Heart right ventricle (tissue), 16 donors: Measurements from ENCODE around the gene VGLL1. TPM values are rescaled to one million over a fixed set of nuclear protein-coding genes. Genes with fewer than 3 reads are reported as not detected.

Source experiments
- ATAC-seq, 8 donors: fragments of 200-7000 bp; cut with Tn5 transposase; one replicate each; pipeline ENCODE4 v1.9.1; 2020; ENCODE audit warnings: mild to moderate bottlenecking in 8 of 8, moderate library complexity in 8 of 8, moderate number of reproducible peaks in 1 of 8
- DNase-seq, 2 donors: peaks; one replicate each; pipeline ENCODE4 v3.0.0-alpha.2; 2020
- H3K27ac ChIP-seq, 10 donors: fragments of 200-600 bp; sonication (generic) in 2 of 10; one replicate each; pipeline versions ENCODE4 v1.5.0 to v1.8.0; 2020 to 2022; ENCODE audit warnings: mild to moderate bottlenecking in 3 of 10
- H3K27me3 ChIP-seq, 7 donors: fragments of 200-600 bp; one replicate each; pipeline ENCODE4 v1.8.0; 2021 to 2022; ENCODE audit warnings: mild to moderate bottlenecking in 2 of 7
- H3K36me3 ChIP-seq, 9 donors: fragments of 200-600 bp; sonication (generic) in 1 of 9; one replicate each; pipeline versions ENCODE4 v1.5.0 to v1.8.0; 2020 to 2022; ENCODE audit warnings: mild to moderate bottlenecking in 2 of 9
- H3K4me1 ChIP-seq, 9 donors: fragments of 200-600 bp; sonication (generic) in 1 of 9; one replicate each; pipeline versions ENCODE4 v1.5.0 to v1.8.0; 2020 to 2022; ENCODE audit warnings: mild to moderate bottlenecking in 4 of 9
- H3K4me3 ChIP-seq, 10 donors: fragments of 200-600 bp; sonication (generic) in 2 of 10; one replicate each; pipeline versions ENCODE4 v1.5.0 to v1.8.0; 2020 to 2022; ENCODE audit warnings: mild to moderate bottlenecking in 7 of 10, moderate library complexity in 2 of 10
- H3K9me3 ChIP-seq, 11 donors: fragments of 200-600 bp in 10 of 11; sonication (generic) in 2 of 11; one replicate each; pipeline versions ENCODE4 v1.5.0 to v1.8.0; 2013 to 2022; ENCODE audit warnings: mild to moderate bottlenecking in 2 of 11, control low read depth in 1 of 11, moderate library complexity in 1 of 11
- CTCF ChIP-seq, 9 donors: fragments of 200-600 bp; sonication (generic) in 2 of 9; IDR thresholded peaks; one replicate each; pipeline versions ENCODE4 v1.5.0 to v1.8.0; 2021 to 2022; ENCODE audit warnings: antibody characterized with exemption in 9 of 9, mild to moderate bottlenecking in 5 of 9, moderate library complexity in 1 of 9
- WGBS, 2 donors: extraction: QIAGEN DNeasy Blood & Tissue Kit; methylation state at CpG; one replicate each; pipeline ENCODE4 v1.1.7; 2013; ENCODE audit warnings: inconsistent platforms in 1 of 2; 5-methylcytosine and 5-hydroxymethylcytosine counted together
- intact Hi-C, 10 donors: fragments of 100-400 bp; cut with DNase I; formaldehyde crosslinking; loops; one replicate each; pipeline versions ENCODE4 v1.11.1 to v1.14.2; 2022
- polyA plus RNA-seq, 2 donors: library from polyadenylated mRNA; stranded (reverse); fragments of 200-250 nt; gene quantifications; one replicate each; pipeline ENCODE4 v1.2.3, GENCODE V29; 2013
- total RNA-seq, 10 donors: library from RNA; stranded (reverse); fragmentation: NEBNext Ultra II Directional in 3 of 10; extraction: Animal tissue kit (Norgen Biotek cat#: 25700) in 3 of 10; gene quantifications; one replicate each; pipeline versions ENCODE4 v1.2.1 to v1.2.4, GENCODE V29; 2021 to 2023
- donor health status: Arrhythmogenic right ventricular cardiomyopathy.
- donor health status: ischemic (EF 13 %, LVEDD 7.1; RV severe dilation, severe dysfunction).
- donor health status: healthy with polysubstance abuse.
- donor health status: DM: no; HTN: yes; CAD: no.
- donor health status: DM: no; HTN: no; CAD: no.
- donor health status: ischemic (EF 25% LVEDD 6.9; RV normal size, moderate dysfunction).
- donor health status: ischemic (EF 25% LVEDD 5.7; RV mildly dilated, moderate dysfunction).
- donor health status: healthy.
- donor health status: DM: yes; HTN: yes; CAD: no.
- donor health status: Ischemic cardiomyopathy.
- donor health status: ischemic (EF 35%, LVEDD 5.7; RV mildly dilated, moderate dysfunction).
- donor health status: nonischemic (EF 11% LVEDD 7.7; RV severe dilation, severe dysfunction).
- donor health status: DM: yes; HTN: yes; CAD: no.
- donor health status: PGD.
- donor health status: ischemic (EF 29% LVEDD 5.4; RV normal size, mild dysfunction).
- donor health status: nonischemic (EF 23%, LVEDD 6.1; RV moderate dilation, normal function).

The VGLL1 gene
- total and polyA plus RNA-seq, 12 donors, result not detected

DNA sequence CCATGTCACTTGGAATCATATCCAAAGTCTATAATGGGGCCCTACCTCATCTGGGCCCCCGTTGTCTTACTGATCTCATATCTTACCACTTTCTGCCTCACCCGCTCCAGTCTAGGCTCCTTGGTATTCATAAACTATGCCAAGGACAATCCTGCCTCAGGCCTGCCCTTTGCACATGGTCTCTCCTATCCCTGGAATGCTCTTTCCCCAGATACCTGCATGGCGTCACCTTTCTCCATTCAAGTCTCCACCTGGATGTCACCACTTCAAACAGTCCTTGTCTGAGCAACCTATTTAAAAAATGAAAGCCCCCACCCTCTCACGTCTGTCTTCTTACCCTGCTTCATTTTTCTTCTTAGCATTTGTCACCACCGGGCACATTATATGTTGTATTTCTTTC is 8.2 kb downstream of the VGLL1 start:
- no peak for DNase-seq
- Histone ChIP-seq H3K4me1 (no peaks in the 10 kb centered on the region), H3K36me3 (no peaks in the 10 kb centered on the region), H3K27me3 (peaks cover 0 to 21% (median 0%) of the 10 kb centered on the region in 7 donors), H3K27ac (no peak overlapping the region), H3K9me3 (no peaks in the 10 kb centered on the region), H3K4me3 (no peak overlapping the region)
- no peak for TF ChIP-seq CTCF (IDR thresholded peaks at IDR 0.05)
- 88% methylated on average over 5 of the region's 5 CpGs for WGBS, 2 donors
- no peak for ATAC-seq
- intact Hi-C loops, result no loop called here

- no peaks in the 10 kb centered on the region for H3K4me1 ChIP-seq
- intact Hi-C loops, result no loop called here
- ATAC-seq, result no peak
- no peak overlapping the region for H3K4me3 ChIP-seq
- peaks cover 0 to 20% (median 0%) of the 10 kb centered on the region in 7 donors for H3K27me3 ChIP-seq
- no peak for TF ChIP-seq CTCF (IDR thresholded peaks at IDR 0.05)
- H3K9me3 ChIP-seq, result no peaks in the 10 kb centered on the region
- H3K36me3 ChIP-seq, result no peaks in the 10 kb centered on the region
- 74 to 76% methylated on average over 3 of the region's 3 CpGs for WGBS, 2 donors
- H3K27ac ChIP-seq, result no peak overlapping the region
- DNase-seq, result no peak
Observed at GRCh38 chrX:136541294-136541693, 9.3 kb downstream of the VGLL1 start.

DNA sequence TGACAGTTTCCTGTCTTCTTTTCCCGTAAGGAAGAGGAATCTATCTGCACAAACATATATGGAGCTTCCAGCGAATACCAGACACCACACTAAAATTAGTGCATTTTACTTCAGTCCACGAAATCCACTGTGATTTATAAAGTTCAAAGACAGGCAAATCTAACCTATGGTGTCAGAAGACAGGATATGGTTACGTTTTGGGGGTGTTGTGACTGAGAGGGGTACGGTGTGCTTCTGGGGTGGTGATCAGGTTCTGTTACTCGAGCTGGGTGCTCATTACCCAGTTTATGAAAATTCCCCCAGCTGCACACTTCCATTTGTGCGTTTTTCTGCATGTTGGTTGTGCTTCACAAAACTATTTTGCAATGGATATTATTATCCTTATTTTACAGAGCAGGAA is 10.3 kb downstream of the VGLL1 start:
- Histone ChIP-seq H3K4me3 (no peak overlapping the region), H3K4me1 (no peaks in the 10 kb centered on the region), H3K27ac (no peak overlapping the region), H3K9me3 (no peaks in the 10 kb centered on the region), H3K36me3 (no peaks in the 10 kb centered on the region), H3K27me3 (peaks cover 0 to 15% (median 0%) of the 10 kb centered on the region in 7 donors)
- TF ChIP-seq CTCF (IDR thresholded peaks at IDR 0.05), result no peak
- 79 to 82% methylated on average over 7 of the region's 7 CpGs for WGBS, 2 donors
- ATAC-seq (no peak), DNase-seq (no peak)
- intact Hi-C loops, result no loop called here

DNA sequence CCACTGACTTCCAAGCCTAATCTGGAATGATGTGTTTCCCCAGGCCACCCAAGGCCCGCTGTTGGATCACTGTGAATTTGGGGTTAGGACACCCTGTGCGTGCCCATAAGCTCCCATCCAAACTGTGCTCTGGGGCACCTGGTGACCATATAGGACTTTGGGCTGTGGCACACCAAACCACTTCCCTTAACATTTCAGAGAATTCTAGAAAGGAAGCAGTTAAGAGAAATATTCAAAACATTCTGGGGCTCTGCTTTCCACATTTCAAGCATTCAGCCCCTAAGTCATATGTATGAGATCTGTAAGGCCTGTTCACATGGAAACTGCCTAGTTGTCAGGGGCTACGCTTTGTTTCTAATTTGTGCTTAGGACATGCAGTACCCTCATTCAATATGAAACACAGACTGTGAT is 14.4 kb downstream of the VGLL1 start:
- no peak overlapping the region for H3K4me3 ChIP-seq
- WGBS, 2 donors, result 96 to 100% methylated on average over 3 of the region's 3 CpGs
- TF ChIP-seq CTCF (IDR thresholded peaks at IDR 0.05), result no peak
- no peak for DNase-seq
- no peak for ATAC-seq
- H3K27me3 ChIP-seq, result peaks cover 0 to 26% (median 0%) of the 10 kb centered on the region in 7 donors
- H3K4me1 ChIP-seq, result no peaks in the 10 kb centered on the region
- intact Hi-C loops, result loop anchor here in 1 of 10 donors (5.0 kb wide), 1 partner anchor 866 kb away; no protein-coding TSS in a partner anchor
- no peaks in the 10 kb centered on the region for H3K36me3 ChIP-seq
- no peak overlapping the region for H3K27ac ChIP-seq
- no peaks in the 10 kb centered on the region for H3K9me3 ChIP-seq
